MCF 10A (cell line): Measurements from ENCODE around the gene RBL2. TPM values are rescaled to one million over a fixed set of nuclear protein-coding genes. Genes with fewer than 3 reads are reported as not detected.

ENCODE experiments used
- BruUV-seq: library from RNA; stranded (reverse); fragments of 400-500 nt; replicated peaks from 2 replicates; lab custom pipeline; 2021; lab: Mats Ljungman, UMichigan
- CTCF ChIA-PET: fragments of 300-600 bp; sonication (Branson Sonifier 250); formaldehyde crosslinking; extraction: SDS; loops from one replicate; lab custom pipeline; 2021; ENCODE audit warnings: antibody characterized with exemption, inconsistent platforms; lab: Yijun Ruan, JAX
- POLR2A ChIA-PET: fragments of 300-600, 350-650 bp; sonication (Branson Sonifier 250); formaldehyde crosslinking; extraction: SDS; loops from one replicate; lab custom pipeline; 2020; ENCODE audit warnings: antibody characterized with exemption, inconsistent platforms; lab: Yijun Ruan, JAX
- DNase-seq: peaks from one replicate; pipeline ENCODE4 v3.0.0-alpha.2; 2018; ENCODE audit not compliant: unreplicated experiment
- H3K27ac Mint-ChIP-seq: one replicate; pipeline ENCODE4 v1.8.0; 2022; ENCODE audit warnings: mild to moderate bottlenecking, low read depth, mixed read lengths; ENCODE audit not compliant: unreplicated experiment
- H3K27me3 Mint-ChIP-seq: one replicate; pipeline ENCODE4 v1.8.0; 2022; ENCODE audit warnings: mixed read lengths; ENCODE audit not compliant: insufficient read depth, unreplicated experiment
- H3K36me3 Mint-ChIP-seq: one replicate; pipeline ENCODE4 v1.8.0; 2022; ENCODE audit warnings: mild to moderate bottlenecking, moderate library complexity, mixed read lengths; ENCODE audit not compliant: insufficient read depth, unreplicated experiment
- H3K4me1 Mint-ChIP-seq: one replicate; pipeline ENCODE4 v1.8.0; 2022; ENCODE audit warnings: mixed read lengths; ENCODE audit not compliant: insufficient read depth, unreplicated experiment
- H3K4me3 Mint-ChIP-seq: one replicate; pipeline ENCODE4 v1.8.0; 2022; ENCODE audit warnings: mild to moderate bottlenecking, moderate library complexity, mixed read lengths; ENCODE audit not compliant: unreplicated experiment
- H3K9me3 Mint-ChIP-seq: one replicate; pipeline ENCODE4 v1.8.0; 2022; ENCODE audit warnings: mixed read lengths; ENCODE audit not compliant: unreplicated experiment
- intact Hi-C: fragments of 100-400 bp; cut with micrococcal nuclease; formaldehyde crosslinking; loops from 2 replicates; pipeline ENCODE4 v1.14.1; 2022
- total RNA-seq: library from RNA; stranded (reverse); gene quantifications from 2 replicates; pipeline ENCODE4 v1.2.3, GENCODE V29; 2022
- TF ChIP-seq, protein P1 (sequence below): fragments of 200-600 bp; IDR thresholded peaks from one replicate; pipeline ENCODE4 v1.8.0; 2022; ENCODE audit warnings: antibody characterized with exemption, mild to moderate bottlenecking; ENCODE audit not compliant: unreplicated experiment

Gene RBL2
- total RNA-seq, 1 experiment from 2014 or later: 28.5 TPM

DNA sequence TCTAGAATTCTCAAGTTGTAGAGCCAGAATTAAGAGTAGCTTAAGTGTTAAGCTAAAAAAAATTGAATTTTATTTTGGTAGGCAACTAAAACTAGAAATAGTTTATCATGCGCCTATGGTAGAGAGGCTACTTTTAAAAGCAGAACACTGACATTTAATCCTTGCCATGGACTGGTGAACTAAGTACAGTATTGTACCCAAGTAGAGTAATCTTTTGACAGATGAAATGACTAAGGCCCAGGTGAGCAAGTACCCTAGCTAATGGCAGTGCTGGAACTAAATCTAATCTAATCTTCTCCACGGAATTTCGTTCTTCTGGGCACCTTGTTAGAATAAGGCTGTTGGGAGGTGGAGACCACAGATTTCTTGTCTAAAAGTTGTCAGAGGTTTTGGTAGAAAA, 11.8 kb downstream of the RBL2 start:
- intact Hi-C loops: no loop called here
- no peak for DNase-seq
- ChIA-PET POLR2A (interaction anchor here (1.0 to 9.3 kb wide), 3 partner anchors 10 to 38 kb away, joined by 3 to 79 read pairs (median 4); partner anchors contain the start of gene RBL2), CTCF (interaction anchor here (0.6 to 1.0 kb wide), 4 partner anchors 9 to 230 kb away, joined by 3 to 4 read pairs (median 3); no protein-coding TSS in a partner anchor)
- peak overlapping the region; percentile 68 for H3K27ac Mint-ChIP-seq
- H3K9me3 Mint-ChIP-seq: no peaks in the 10 kb centered on the region
- peaks cover 65% of the 10 kb centered on the region for H3K36me3 Mint-ChIP-seq
- no TSS peak for BruUV-seq
- no peak overlapping the region for H3K4me3 Mint-ChIP-seq
- no peaks in the 10 kb centered on the region for H3K4me1 Mint-ChIP-seq
- no peaks in the 10 kb centered on the region for H3K27me3 Mint-ChIP-seq
- TF ChIP-seq, protein P1, sequence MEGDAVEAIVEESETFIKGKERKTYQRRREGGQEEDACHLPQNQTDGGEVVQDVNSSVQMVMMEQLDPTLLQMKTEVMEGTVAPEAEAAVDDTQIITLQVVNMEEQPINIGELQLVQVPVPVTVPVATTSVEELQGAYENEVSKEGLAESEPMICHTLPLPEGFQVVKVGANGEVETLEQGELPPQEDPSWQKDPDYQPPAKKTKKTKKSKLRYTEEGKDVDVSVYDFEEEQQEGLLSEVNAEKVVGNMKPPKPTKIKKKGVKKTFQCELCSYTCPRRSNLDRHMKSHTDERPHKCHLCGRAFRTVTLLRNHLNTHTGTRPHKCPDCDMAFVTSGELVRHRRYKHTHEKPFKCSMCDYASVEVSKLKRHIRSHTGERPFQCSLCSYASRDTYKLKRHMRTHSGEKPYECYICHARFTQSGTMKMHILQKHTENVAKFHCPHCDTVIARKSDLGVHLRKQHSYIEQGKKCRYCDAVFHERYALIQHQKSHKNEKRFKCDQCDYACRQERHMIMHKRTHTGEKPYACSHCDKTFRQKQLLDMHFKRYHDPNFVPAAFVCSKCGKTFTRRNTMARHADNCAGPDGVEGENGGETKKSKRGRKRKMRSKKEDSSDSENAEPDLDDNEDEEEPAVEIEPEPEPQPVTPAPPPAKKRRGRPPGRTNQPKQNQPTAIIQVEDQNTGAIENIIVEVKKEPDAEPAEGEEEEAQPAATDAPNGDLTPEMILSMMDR: no peak

DNA sequence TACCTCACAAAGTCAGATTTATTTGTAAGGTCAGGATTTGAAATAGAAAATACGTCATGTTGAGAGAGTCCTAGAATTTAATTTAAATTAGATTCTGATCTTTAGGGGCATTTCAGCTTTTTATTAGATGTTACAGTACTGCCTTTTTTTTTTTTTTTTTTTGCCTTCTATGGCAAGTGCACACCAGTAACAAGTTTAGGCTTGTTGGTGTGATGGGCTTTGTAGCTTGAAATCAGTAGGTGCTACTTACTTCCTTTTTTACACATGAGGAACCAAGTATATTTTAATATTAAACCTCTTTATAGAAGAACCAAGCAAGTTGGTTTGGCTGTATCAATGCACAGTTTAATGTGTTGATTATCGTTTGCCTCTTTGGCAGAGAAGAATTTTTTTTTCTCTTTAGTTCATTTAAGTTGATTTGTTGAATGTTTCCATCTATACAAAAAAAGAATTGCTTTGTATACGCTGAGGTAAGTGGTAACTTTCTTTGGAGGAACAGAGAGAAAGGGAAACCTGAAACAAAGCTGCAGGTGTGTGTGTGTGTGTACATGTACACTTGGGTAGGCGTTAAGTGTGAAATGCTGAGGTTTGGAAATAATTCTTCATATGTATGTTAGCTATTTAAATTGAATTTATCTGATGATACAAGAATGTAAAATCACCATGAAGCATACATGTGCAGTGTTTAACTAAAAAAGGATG, 15.7 kb downstream of the RBL2 start:
- CTCF ChIA-PET: interaction anchor here (0.6 to 0.7 kb wide), 2 partner anchors 10 to 246 kb away, joined by 3 read pairs; no protein-coding TSS in a partner anchor
- no peak for DNase-seq
- Mint-ChIP-seq H3K4me1 (no peaks in the 10 kb centered on the region), H3K4me3 (no peak overlapping the region), H3K27ac (no peak overlapping the region), H3K9me3 (no peaks in the 10 kb centered on the region), H3K36me3 (peaks cover 64% of the 10 kb centered on the region), H3K27me3 (no peaks in the 10 kb centered on the region)
- TF ChIP-seq, protein P1: no peak
- POLR2A ChIA-PET: interaction anchor here (9.3 kb wide), 1 partner anchor 13 kb away, joined by 79 read pairs; the partner anchor contains the start of gene RBL2
- BruUV-seq: no TSS peak
- intact Hi-C loops: no loop called here

GRCh38 chr16:53453928-53454327, 19.7 kb downstream of the RBL2 start:
- no peaks in the 10 kb centered on the region for H3K4me1 Mint-ChIP-seq
- H3K4me3 Mint-ChIP-seq: no peak overlapping the region
- no peak for DNase-seq
- H3K27me3 Mint-ChIP-seq: no peaks in the 10 kb centered on the region
- BruUV-seq: no TSS peak
- TF ChIP-seq, protein P1: no peak
- no peak overlapping the region for H3K27ac Mint-ChIP-seq
- H3K9me3 Mint-ChIP-seq: no peaks in the 10 kb centered on the region
- ChIA-PET POLR2A (interaction anchor here (1.0 kb wide), 1 partner anchor 11 kb away, joined by 3 read pairs; no protein-coding TSS in a partner anchor), CTCF (interaction anchor here (0.7 to 0.8 kb wide), 2 partner anchors 9 to 30 kb away, joined by 3 to 5 read pairs; no protein-coding TSS in a partner anchor)
- peaks cover 71% of the 10 kb centered on the region for H3K36me3 Mint-ChIP-seq
- intact Hi-C loops: no loop called here

- ChIA-PET POLR2A (interaction anchor here (0.6 kb wide), 1 partner anchor 8 kb away, joined by 3 read pairs; no protein-coding TSS in a partner anchor), CTCF (interaction anchor here (0.7 kb wide), 2 partner anchors 16 to 218 kb away, joined by 3 read pairs; no protein-coding TSS in a partner anchor)
- Mint-ChIP-seq H3K27ac (no peak overlapping the region), H3K27me3 (no peaks in the 10 kb centered on the region), H3K4me1 (no peaks in the 10 kb centered on the region), H3K9me3 (no peaks in the 10 kb centered on the region), H3K4me3 (no peak overlapping the region), H3K36me3 (peaks cover 83% of the 10 kb centered on the region)
- TF ChIP-seq, protein P1: no peak
- intact Hi-C loops: no loop called here
- no TSS peak for BruUV-seq
- no peak for DNase-seq
Observed at GRCh38 chr16:53456625-53457024, 22.4 kb downstream of the RBL2 start.
